Suprapubic skin (tissue), 4 donors: ENCODE results near the gene DLGAP4. TPM values are rescaled to one million over a fixed set of nuclear protein-coding genes. Genes with fewer than 3 reads are reported as not detected.

Experiments
- DNase-seq, 2 donors: peaks; one replicate each; pipeline ENCODE4 v3.0.0-alpha.2; 2019; ENCODE audit warnings: low spot score in 2 of 2
- H3K27ac ChIP-seq: fragments of 200-600 bp; sonication (generic); one replicate; pipeline ENCODE4 v1.5.1; 2019
- H3K27me3 ChIP-seq: fragments of 200-600 bp; sonication (generic); one replicate; pipeline ENCODE4 v1.5.1; 2019
- H3K36me3 ChIP-seq: fragments of 200-600 bp; sonication (generic); one replicate; pipeline ENCODE4 v1.5.1; 2019
- H3K4me1 ChIP-seq: fragments of 200-600 bp; sonication (generic); one replicate; pipeline ENCODE4 v1.5.1; 2019
- H3K4me3 ChIP-seq: fragments of 200-600 bp; sonication (generic); one replicate; pipeline ENCODE4 v1.5.1; 2019; ENCODE audit warnings: mild to moderate bottlenecking
- H3K9me3 ChIP-seq: fragments of 200-600 bp; sonication (generic); one replicate; pipeline ENCODE4 v1.5.1; 2019
- EP300 ChIP-seq: sonication (generic); formaldehyde crosslinking; IDR thresholded peaks from one replicate; pipeline ENCODE4 v1.6.1; 2017; ENCODE audit warnings: antibody characterized with exemption
- POLR2A ChIP-seq, 2 donors: fragments of 450-650 bp; IDR thresholded peaks; one replicate each; pipeline ENCODE4 v1.6.1; 2017; ENCODE audit warnings: antibody characterized with exemption in 2 of 2, mild to moderate bottlenecking in 2 of 2, moderate library complexity in 2 of 2
- POLR2AphosphoS5 ChIP-seq, 3 donors: sonication (generic); formaldehyde crosslinking; IDR thresholded peaks; one replicate each; pipeline ENCODE4 v1.6.1; 2017; ENCODE audit warnings: antibody characterized with exemption in 3 of 3
- WGBS: methylation state at CpG from one replicate; pipeline ENCODE4 v1.1.5; 2018; 5-methylcytosine and 5-hydroxymethylcytosine counted together
- total RNA-seq, 4 donors: library from RNA; depleted of rRNA; stranded (reverse); fragments of >200 nt; gene quantifications; one replicate each; pipeline ENCODE4 v1.1.0, GENCODE V29; 2016
- TF ChIP-seq, protein P1 (sequence below), 2 donors: fragments of 200-600 bp in 1 of 2; fragments of 450-650 bp in 1 of 2; sonication (generic) in 1 of 2; IDR thresholded peaks; one replicate each; pipeline ENCODE4 v1.5.1; 2016 to 2019; ENCODE audit warnings: antibody characterized with exemption in 2 of 2, mild to moderate bottlenecking in 1 of 2, moderate library complexity in 1 of 2

The DLGAP4 gene
- total RNA-seq, 4 donors from 2014 or later = 69.5 to 120 (median 96.8) TPM

DNA sequence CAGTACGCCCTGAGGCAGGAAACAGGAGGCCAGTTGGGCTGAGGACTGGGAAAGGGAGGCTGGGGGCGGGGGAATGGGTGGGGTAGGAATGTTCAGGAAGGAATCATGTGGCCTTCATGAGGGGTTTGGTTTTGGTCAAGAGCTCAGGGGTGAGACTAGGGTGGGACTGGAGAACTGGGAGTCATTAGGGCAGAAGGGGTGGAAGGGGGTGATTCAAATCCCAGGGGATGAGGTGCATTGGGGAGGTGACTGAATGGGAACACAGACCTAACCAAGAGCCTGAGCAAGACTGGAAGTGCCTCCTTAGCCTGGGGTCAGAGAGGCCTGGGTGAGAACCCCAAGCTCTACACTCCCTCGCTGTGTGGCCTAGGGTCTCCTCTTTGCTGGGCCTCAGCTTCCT lies 86.8 kb downstream of the DLGAP4 start:
- H3K4me3 ChIP-seq = no peak overlapping the region
- no peaks in the 10 kb centered on the region for H3K9me3 ChIP-seq
- H3K27me3 ChIP-seq = peaks cover 3% of the 10 kb centered on the region
- no peak for DNase-seq
- no peak overlapping the region for H3K27ac ChIP-seq
- H3K36me3 ChIP-seq = no peaks in the 10 kb centered on the region
- TF ChIP-seq POLR2AphosphoS5 (IDR thresholded peaks at IDR 0.05) (no peak), POLR2A (IDR thresholded peaks at IDR 0.05) (no peak)
- WGBS = 87% methylated on average over 3 of the region's 3 CpGs
- H3K4me1 ChIP-seq = peaks cover 9% of the 10 kb centered on the region

DNA sequence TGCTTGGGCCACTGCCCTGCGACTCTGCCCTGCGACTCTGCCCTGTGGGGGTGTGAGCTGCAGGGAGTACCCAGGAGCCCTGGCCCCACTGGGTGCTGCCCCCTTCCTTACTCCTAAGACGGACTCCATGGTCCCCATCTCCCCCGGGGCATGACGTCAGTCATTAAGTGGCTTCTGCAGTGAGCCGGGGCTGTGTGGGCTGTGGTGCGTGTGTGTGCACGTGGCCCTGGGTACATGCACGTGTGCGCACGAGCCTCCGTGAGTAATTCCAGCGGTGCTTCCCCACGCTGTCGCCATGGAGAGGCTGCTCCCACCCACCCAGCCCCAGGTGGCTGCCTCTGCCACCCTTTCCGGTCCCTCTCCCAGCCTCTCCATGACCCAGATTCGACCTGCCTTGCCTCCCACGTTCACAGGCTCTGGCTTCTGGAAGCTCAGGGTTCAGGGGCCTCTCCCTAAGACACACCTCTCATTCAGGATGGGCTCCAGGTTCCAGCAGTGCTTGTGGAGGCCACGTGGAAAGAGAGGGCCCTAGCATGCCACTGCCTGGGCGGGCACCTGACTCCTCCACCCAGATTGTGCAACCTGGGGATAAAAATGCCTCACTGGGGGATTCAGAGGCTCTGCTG lies 88.3 kb downstream of the DLGAP4 start:
- H3K27ac ChIP-seq = no peak overlapping the region
- WGBS = 40% methylated on average over 12 of the region's 20 CpGs
- peak in 1 of 2 donors; percentile 74 for DNase-seq
- peaks cover 9% of the 10 kb centered on the region for H3K4me1 ChIP-seq
- H3K9me3 ChIP-seq = no peaks in the 10 kb centered on the region
- H3K27me3 ChIP-seq = peaks cover 3% of the 10 kb centered on the region
- TF ChIP-seq POLR2AphosphoS5 (IDR thresholded peaks at IDR 0.05) = no peak
- no peak for TF ChIP-seq POLR2A (IDR thresholded peaks at IDR 0.05)
- TF ChIP-seq, protein P1, sequence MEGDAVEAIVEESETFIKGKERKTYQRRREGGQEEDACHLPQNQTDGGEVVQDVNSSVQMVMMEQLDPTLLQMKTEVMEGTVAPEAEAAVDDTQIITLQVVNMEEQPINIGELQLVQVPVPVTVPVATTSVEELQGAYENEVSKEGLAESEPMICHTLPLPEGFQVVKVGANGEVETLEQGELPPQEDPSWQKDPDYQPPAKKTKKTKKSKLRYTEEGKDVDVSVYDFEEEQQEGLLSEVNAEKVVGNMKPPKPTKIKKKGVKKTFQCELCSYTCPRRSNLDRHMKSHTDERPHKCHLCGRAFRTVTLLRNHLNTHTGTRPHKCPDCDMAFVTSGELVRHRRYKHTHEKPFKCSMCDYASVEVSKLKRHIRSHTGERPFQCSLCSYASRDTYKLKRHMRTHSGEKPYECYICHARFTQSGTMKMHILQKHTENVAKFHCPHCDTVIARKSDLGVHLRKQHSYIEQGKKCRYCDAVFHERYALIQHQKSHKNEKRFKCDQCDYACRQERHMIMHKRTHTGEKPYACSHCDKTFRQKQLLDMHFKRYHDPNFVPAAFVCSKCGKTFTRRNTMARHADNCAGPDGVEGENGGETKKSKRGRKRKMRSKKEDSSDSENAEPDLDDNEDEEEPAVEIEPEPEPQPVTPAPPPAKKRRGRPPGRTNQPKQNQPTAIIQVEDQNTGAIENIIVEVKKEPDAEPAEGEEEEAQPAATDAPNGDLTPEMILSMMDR (IDR thresholded peaks at IDR 0.05) = no peak
- TF ChIP-seq EP300 = no peak
- H3K36me3 ChIP-seq = no peaks in the 10 kb centered on the region
- no peak overlapping the region for H3K4me3 ChIP-seq

DNA sequence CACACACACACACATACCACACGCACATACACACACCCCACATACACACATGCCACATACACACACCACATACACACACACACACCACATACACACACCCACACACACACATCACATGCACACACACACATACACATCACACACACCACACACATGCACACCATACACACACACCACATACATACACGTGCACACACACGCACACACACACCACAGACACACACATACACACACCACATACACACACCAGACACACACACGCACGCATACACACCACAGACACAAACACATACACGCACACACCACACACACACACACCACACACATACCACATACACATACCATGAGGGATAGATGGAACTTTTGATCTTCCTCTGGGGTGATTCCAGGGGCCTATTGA lies 90.2 kb downstream of the DLGAP4 start:
- no peak overlapping the region for H3K4me3 ChIP-seq
- WGBS = 77% methylated on average over 6 of the region's 6 CpGs
- no peak for DNase-seq

DNA sequence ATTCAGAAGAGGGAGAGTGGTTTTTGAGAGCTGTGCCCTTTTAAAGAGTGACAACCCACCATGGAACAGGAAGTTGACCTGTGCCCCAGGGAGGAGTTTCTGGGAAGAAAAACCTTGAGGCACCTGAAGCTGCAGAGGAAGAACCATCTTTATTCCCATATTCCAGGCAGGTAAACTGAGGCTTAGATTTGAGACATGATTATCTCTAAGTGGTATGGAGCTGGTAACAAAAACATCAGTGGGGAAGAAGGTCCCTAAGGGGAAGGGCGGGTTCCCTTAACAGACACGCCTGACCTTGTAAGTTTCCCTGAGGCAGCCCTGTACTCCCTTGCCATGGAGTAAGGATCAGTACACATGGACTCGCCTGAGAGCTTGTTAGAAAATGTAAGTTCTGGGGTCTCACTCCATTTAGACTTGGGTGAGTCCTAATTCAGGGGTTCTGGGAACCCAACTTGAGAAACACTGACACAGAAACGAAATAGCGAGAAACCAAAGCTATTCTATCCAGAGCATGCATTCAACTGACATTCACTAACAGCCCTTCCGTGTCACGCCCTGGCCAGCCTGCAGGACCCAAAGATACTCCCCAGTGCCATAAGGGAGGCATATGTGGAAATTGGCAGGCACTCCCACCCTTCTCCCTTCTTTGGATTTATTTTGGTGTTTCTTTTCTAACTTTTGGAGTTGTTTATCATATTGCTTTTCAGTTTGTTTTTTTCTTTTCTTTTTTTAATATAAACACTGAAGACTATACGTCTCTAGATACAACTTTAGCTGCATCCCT lies 90.9 kb downstream of the DLGAP4 start:
- peaks cover 18% of the 10 kb centered on the region for H3K27me3 ChIP-seq
- WGBS = 41% methylated on average over 8 of the region's 8 CpGs
- H3K27ac ChIP-seq = no peak overlapping the region
- H3K4me3 ChIP-seq = no peak overlapping the region
- TF ChIP-seq POLR2AphosphoS5 (IDR thresholded peaks at IDR 0.05) (no peak), EP300 (no peak), POLR2A (IDR thresholded peaks at IDR 0.05) (no peak)
- TF ChIP-seq, protein P1 (IDR thresholded peaks at IDR 0.05) = no peak
- peaks cover 9% of the 10 kb centered on the region for H3K4me1 ChIP-seq
- H3K9me3 ChIP-seq = no peaks in the 10 kb centered on the region
- no peaks in the 10 kb centered on the region for H3K36me3 ChIP-seq
- no peak for DNase-seq

More for the DNA sequence above, 90.2 kb downstream of the DLGAP4 start:
- H3K27me3 ChIP-seq = peaks cover 11% of the 10 kb centered on the region
- TF ChIP-seq POLR2A (IDR thresholded peaks at IDR 0.05) = no peak
- TF ChIP-seq, protein P1 (IDR thresholded peaks at IDR 0.05) = no peak
- TF ChIP-seq EP300 = no peak
- no peak for TF ChIP-seq POLR2AphosphoS5 (IDR thresholded peaks at IDR 0.05)
- H3K36me3 ChIP-seq = no peaks in the 10 kb centered on the region
- H3K9me3 ChIP-seq = no peaks in the 10 kb centered on the region
- peaks cover 9% of the 10 kb centered on the region for H3K4me1 ChIP-seq
- no peak overlapping the region for H3K27ac ChIP-seq

- H3K27ac ChIP-seq = no peak overlapping the region
- no peak for DNase-seq
- no peaks in the 10 kb centered on the region for H3K9me3 ChIP-seq
- H3K4me3 ChIP-seq = no peak overlapping the region
- TF ChIP-seq, protein P1 (IDR thresholded peaks at IDR 0.05) = no peak
- no peak for TF ChIP-seq POLR2A (IDR thresholded peaks at IDR 0.05)
- TF ChIP-seq POLR2AphosphoS5 (IDR thresholded peaks at IDR 0.05) = no peak
- no peak for TF ChIP-seq EP300
- no peaks in the 10 kb centered on the region for H3K36me3 ChIP-seq
- WGBS = 62% methylated on average over 3 of the region's 3 CpGs
- peaks cover 29% of the 10 kb centered on the region for H3K27me3 ChIP-seq
- H3K4me1 ChIP-seq = peaks cover 9% of the 10 kb centered on the region
These were observed 92.4 kb downstream of the DLGAP4 start for GRCh38 chr20:36398515-36398914.
